H9 (cell line): ENCODE measurements around the gene MRAP2. TPM values are rescaled to one million over a fixed set of nuclear protein-coding genes. Genes with fewer than 3 reads are reported as not detected.
A peak's percentile ranks its signal among the peaks of the same experiment; 100 is the strongest.

ENCODE experiments used
- DNase-seq: peaks from one replicate; pipeline ENCODE4 v3.0.0-alpha.2; 2017
- H2AFZ ChIP-seq: one replicate; pipeline ENCODE4 v1.6.1; 2013; ENCODE audit warnings: mild to moderate bottlenecking, low read length, control low read depth, moderate library complexity
- H2AK5ac ChIP-seq: 2 replicates; pipeline ENCODE4 v1.6.1; 2013; ENCODE audit warnings: low read length, control low read depth, mixed read lengths; ENCODE audit not compliant: insufficient read length
- H2BK120ac ChIP-seq: one replicate; pipeline ENCODE4 v1.6.1; 2013; ENCODE audit warnings: low read depth, mild to moderate bottlenecking, low read length, control low read depth, inconsistent platforms; ENCODE audit not compliant: poor library complexity, severe bottlenecking
- H2BK12ac ChIP-seq: 2 replicates; pipeline ENCODE4 v1.6.1; 2013; ENCODE audit warnings: low read length, control low read depth, mixed read lengths, low read depth; ENCODE audit not compliant: insufficient read length
- H2BK15ac ChIP-seq: 2 replicates; pipeline ENCODE4 v1.6.1; 2013; ENCODE audit warnings: low read depth, low read length, control low read depth
- H2BK20ac ChIP-seq: one replicate; pipeline ENCODE4 v1.6.1; 2013; ENCODE audit warnings: low read depth, mild to moderate bottlenecking, low read length, control low read depth, inconsistent platforms; ENCODE audit not compliant: poor library complexity, severe bottlenecking
- H2BK5ac ChIP-seq: 2 replicates; pipeline ENCODE4 v1.6.1; 2013; ENCODE audit warnings: low read length, control low read depth, mixed read lengths; ENCODE audit not compliant: insufficient read length
- H3K14ac ChIP-seq: 2 replicates; pipeline ENCODE4 v1.6.1; 2013; ENCODE audit warnings: low read length, control low read depth; ENCODE audit not compliant: insufficient read depth
- H3K18ac ChIP-seq: 2 replicates; pipeline ENCODE4 v1.6.1; 2013; ENCODE audit warnings: low read depth, mild to moderate bottlenecking, mixed read lengths, low read length, control low read depth; ENCODE audit not compliant: insufficient read length
- H3K23ac ChIP-seq: 2 replicates; pipeline ENCODE4 v1.6.1; 2013; ENCODE audit warnings: low read length, control low read depth, mixed read lengths, low read depth; ENCODE audit not compliant: insufficient read length
- H3K23me2 ChIP-seq: 2 replicates; pipeline ENCODE4 v1.6.1; 2013; ENCODE audit warnings: low read depth, mild to moderate bottlenecking, mixed read lengths, low read length, control low read depth; ENCODE audit not compliant: insufficient read length, poor library complexity, severe bottlenecking
- H3K27ac ChIP-seq: 2 replicates; pipeline ENCODE4 v1.5.1; 2013; ENCODE audit warnings: low read length, control low read depth, mixed read lengths, low read depth; ENCODE audit not compliant: insufficient read length
- H3K27me3 ChIP-seq: 2 replicates; pipeline ENCODE4 v1.6.1; 2013; ENCODE audit warnings: low read length, control low read depth, inconsistent platforms; ENCODE audit not compliant: insufficient read depth
- H3K4ac ChIP-seq: 2 replicates; pipeline ENCODE4 v1.6.1; 2013; ENCODE audit warnings: low read depth, mild to moderate bottlenecking, control low read depth, inconsistent platforms, low read length, moderate library complexity
- H3K4me1 ChIP-seq: 2 replicates; pipeline ENCODE4 v1.6.1; 2013; ENCODE audit warnings: low read length, control low read depth, inconsistent platforms; ENCODE audit not compliant: insufficient read depth
- H3K4me2 ChIP-seq: 2 replicates; pipeline ENCODE4 v1.6.1; 2013; ENCODE audit warnings: low read length, control low read depth, mixed read lengths; ENCODE audit not compliant: insufficient read length, insufficient read depth
- H3K56ac ChIP-seq: 2 replicates; pipeline ENCODE4 v1.6.1; 2013; ENCODE audit warnings: low read depth, mild to moderate bottlenecking, mixed read lengths, low read length, control low read depth; ENCODE audit not compliant: insufficient read length
- H3K79me1 ChIP-seq: 2 replicates; pipeline ENCODE4 v1.6.1; 2013; ENCODE audit warnings: low read depth, mild to moderate bottlenecking, moderate library complexity, low read length, control low read depth, inconsistent platforms; ENCODE audit not compliant: insufficient read depth, poor library complexity, severe bottlenecking
- H3K79me2 ChIP-seq: 2 replicates; pipeline ENCODE4 v1.6.1; 2013; ENCODE audit warnings: low read length, control low read depth, inconsistent platforms; ENCODE audit not compliant: insufficient read depth
- H3K9ac ChIP-seq: 2 replicates; pipeline ENCODE4 v1.6.1; 2013; ENCODE audit warnings: low read length, control low read depth, mixed read lengths; ENCODE audit not compliant: insufficient read length; ENCODE audit errors: extremely low read depth
- H3K9me3 ChIP-seq: one replicate; pipeline ENCODE4 v1.6.1; 2013; ENCODE audit warnings: low read depth, low read length, inconsistent platforms; ENCODE audit not compliant: control insufficient read depth
- H3T11ph ChIP-seq: one replicate; pipeline ENCODE4 v1.6.1; 2013; ENCODE audit warnings: mild to moderate bottlenecking, low read length, control low read depth, inconsistent platforms
- H4K20me1 ChIP-seq: one replicate; pipeline ENCODE4 v1.6.1; 2013; ENCODE audit not compliant: control insufficient read depth, insufficient read length, insufficient read depth
- H4K5ac ChIP-seq: 2 replicates; pipeline ENCODE4 v1.6.1; 2013; ENCODE audit warnings: low read depth, mild to moderate bottlenecking, mixed read lengths, low read length, control low read depth; ENCODE audit not compliant: insufficient read length
- H4K8ac ChIP-seq: replicated peaks from 2 replicates; pipeline ENCODE4 v1.6.1; 2013; ENCODE audit warnings: low read length, control low read depth, mixed read lengths, low read depth; ENCODE audit not compliant: insufficient read length
- H4K91ac ChIP-seq: 2 replicates; pipeline ENCODE4 v1.6.1; 2013; ENCODE audit warnings: low read depth, mild to moderate bottlenecking, moderate library complexity, mixed read lengths, low read length, control low read depth; ENCODE audit not compliant: insufficient read length
- H3K27ac Mint-ChIP-seq, 3 experiments: 2 replicates in 2 of 3; 3 replicates in 1 of 3; pipeline ENCODE4 v1.8.0; 2020 to 2021; ENCODE audit warnings: mixed read lengths in 3 of 3, mild to moderate bottlenecking in 1 of 3, moderate library complexity in 1 of 3
- H3K27me3 Mint-ChIP-seq: 2 replicates; pipeline ENCODE4 v1.8.0; 2021; ENCODE audit warnings: low read depth, mild to moderate bottlenecking, moderate library complexity, mixed read lengths
- H3K36me3 Mint-ChIP-seq, 3 experiments: 2 replicates in 2 of 3; 3 replicates in 1 of 3; pipeline ENCODE4 v1.8.0; 2020 to 2021; ENCODE audit warnings: low read depth in 3 of 3, mixed read lengths in 3 of 3; ENCODE audit not compliant: insufficient read depth in 1 of 3
- H3K4me1 Mint-ChIP-seq, 2 experiments: 2 replicates each; pipeline ENCODE4 v1.8.0; 2020; ENCODE audit warnings: mixed read lengths in 2 of 2
- H3K4me3 Mint-ChIP-seq, 2 experiments: 2 replicates in 1 of 2; 3 replicates in 1 of 2; pipeline ENCODE4 v1.8.0; 2020 to 2021; ENCODE audit warnings: mild to moderate bottlenecking in 2 of 2, mixed read lengths in 2 of 2, moderate library complexity in 1 of 2
- H3K9me3 Mint-ChIP-seq, 2 experiments: 2 replicates in 1 of 2; 3 replicates in 1 of 2; pipeline ENCODE4 v1.8.0; 2020; ENCODE audit warnings: mild to moderate bottlenecking in 2 of 2, mixed read lengths in 2 of 2, moderate library complexity in 1 of 2
- WGBS: extraction: QIAGEN DNeasy Blood & Tissue Kit; methylation state at CpG from one replicate; pipeline ENCODE4 v1.1.7; 2013; ENCODE audit warnings: missing lambda C conversion rate, low lambda C conversion rate, mixed read lengths; ENCODE audit not compliant: insufficient read length; ENCODE audit errors: extremely low coverage; 5-methylcytosine and 5-hydroxymethylcytosine counted together
- total RNA-seq: library from RNA; stranded (reverse); gene quantifications from 2 replicates; pipeline ENCODE4 v1.2.1, GENCODE V29; 2021
- TF ChIP-seq, protein P1 (sequence below): fragments of 200-600 bp; sonication (generic); conservative IDR thresholded peaks from 3 replicates; pipeline ENCODE4 v1.8.0; 2021; ENCODE audit warnings: antibody characterized with exemption, mild to moderate bottlenecking

The MRAP2 gene
- total RNA-seq, 1 experiment from 2014 or later = 8.0 TPM

- TF ChIP-seq, protein P1, sequence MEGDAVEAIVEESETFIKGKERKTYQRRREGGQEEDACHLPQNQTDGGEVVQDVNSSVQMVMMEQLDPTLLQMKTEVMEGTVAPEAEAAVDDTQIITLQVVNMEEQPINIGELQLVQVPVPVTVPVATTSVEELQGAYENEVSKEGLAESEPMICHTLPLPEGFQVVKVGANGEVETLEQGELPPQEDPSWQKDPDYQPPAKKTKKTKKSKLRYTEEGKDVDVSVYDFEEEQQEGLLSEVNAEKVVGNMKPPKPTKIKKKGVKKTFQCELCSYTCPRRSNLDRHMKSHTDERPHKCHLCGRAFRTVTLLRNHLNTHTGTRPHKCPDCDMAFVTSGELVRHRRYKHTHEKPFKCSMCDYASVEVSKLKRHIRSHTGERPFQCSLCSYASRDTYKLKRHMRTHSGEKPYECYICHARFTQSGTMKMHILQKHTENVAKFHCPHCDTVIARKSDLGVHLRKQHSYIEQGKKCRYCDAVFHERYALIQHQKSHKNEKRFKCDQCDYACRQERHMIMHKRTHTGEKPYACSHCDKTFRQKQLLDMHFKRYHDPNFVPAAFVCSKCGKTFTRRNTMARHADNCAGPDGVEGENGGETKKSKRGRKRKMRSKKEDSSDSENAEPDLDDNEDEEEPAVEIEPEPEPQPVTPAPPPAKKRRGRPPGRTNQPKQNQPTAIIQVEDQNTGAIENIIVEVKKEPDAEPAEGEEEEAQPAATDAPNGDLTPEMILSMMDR = no peak
- no peak overlapping the region for H2AFZ ChIP-seq
- no peak overlapping the region for H3K9ac ChIP-seq
- Mint-ChIP-seq H3K4me3 (no peak overlapping the region), H3K27me3 (no peaks in the 10 kb centered on the region), H3K27ac (no peak overlapping the region), H3K36me3 (peaks cover 0 to 9% (median 0%) of the 10 kb centered on the region in 3 experiments; a peak in 1 of 7 replicates), H3K4me1 (peaks cover 32 to 35% of the 10 kb centered on the region in 2 experiments), H3K9me3 (no peaks in the 10 kb centered on the region)
- no peak overlapping the region for H2BK15ac ChIP-seq
- no peak for DNase-seq
- peak overlapping the region; percentile 60 for H2BK20ac ChIP-seq
- no peak overlapping the region for H3K4me2 ChIP-seq
- no peak overlapping the region for H4K5ac ChIP-seq
- H3K18ac ChIP-seq = no peak overlapping the region
- no peaks in the 10 kb centered on the region for H4K20me1 ChIP-seq
- no peaks in the 10 kb centered on the region for H3K79me2 ChIP-seq
- no peak overlapping the region for H2BK5ac ChIP-seq
- no peaks in the 10 kb centered on the region for H3K27me3 ChIP-seq
- H3K4ac ChIP-seq = no peak overlapping the region
- no peak overlapping the region for H3K14ac ChIP-seq
- H4K8ac ChIP-seq = no peak overlapping the region
- H3K79me1 ChIP-seq = no peaks in the 10 kb centered on the region
- H2BK12ac ChIP-seq = no peak overlapping the region
- no peak overlapping the region for H4K91ac ChIP-seq
- no peak overlapping the region for H3K56ac ChIP-seq
- H3T11ph ChIP-seq = no peak overlapping the region
- H3K4me1 ChIP-seq = no peaks in the 10 kb centered on the region
- H2AK5ac ChIP-seq = no peak overlapping the region
- no peak overlapping the region for H3K27ac ChIP-seq
- no peaks in the 10 kb centered on the region for H3K9me3 ChIP-seq
- H2BK120ac ChIP-seq = no peak overlapping the region
- no peak overlapping the region for H3K23ac ChIP-seq
- WGBS = no CpG with 5 or more reads among the region's 2 CpGs
- no peaks in the 10 kb centered on the region for H3K23me2 ChIP-seq
Measured at GRCh38 chr6:84081222-84081621, 47.6 kb downstream of the MRAP2 start.
